GM08714 (cell line): ENCODE measurements around the gene SARDH.

Source experiments
- H3K4me3 ChIP-seq: fragments of 200-500 bp; sonication (Bioruptor generic); 2 replicates; pipeline ENCODE4 v1.5.1; 2014; ENCODE audit warnings: mild to moderate bottlenecking, low read length, inconsistent platforms
- ZNF274 ChIP-seq: IDR thresholded peaks from 2 replicates; pipeline ENCODE4 v1.6.1; 2012; ENCODE audit warnings: mild to moderate bottlenecking, low read depth, low read length

The SARDH gene

DNA sequence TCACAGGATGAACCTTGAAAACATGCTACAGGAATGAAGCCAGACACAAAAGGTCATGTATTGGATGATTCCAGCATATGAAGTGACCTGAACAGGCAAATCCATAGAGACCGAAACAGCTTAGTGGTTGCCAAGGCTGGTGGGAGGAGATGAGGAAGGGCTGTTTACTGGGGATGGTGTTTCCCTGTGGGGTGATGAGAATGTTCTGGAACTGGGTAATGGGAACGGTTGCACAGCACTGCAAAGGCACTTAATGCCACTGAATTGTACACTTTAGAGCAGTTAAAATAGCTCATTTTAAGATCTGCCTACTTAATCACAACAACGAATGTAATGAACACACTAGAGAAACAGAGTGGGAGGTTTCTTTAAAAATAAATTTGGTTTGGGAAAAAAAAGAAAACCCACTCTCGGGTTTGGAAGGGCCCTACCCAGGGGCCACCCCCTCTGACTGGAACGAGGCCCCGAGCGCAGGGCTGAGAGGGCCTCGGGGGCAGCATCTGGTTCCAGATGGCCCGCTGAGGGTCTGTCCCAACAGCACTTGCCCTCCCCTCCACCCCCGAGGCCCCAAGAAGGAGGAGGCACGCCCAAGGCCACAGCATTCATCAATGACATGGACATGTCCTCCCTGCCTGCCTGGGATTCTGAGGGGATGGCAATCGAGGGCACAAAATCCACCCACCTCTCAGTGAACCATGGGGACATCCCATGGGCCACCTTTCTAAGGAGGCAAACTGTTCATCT lies 31.7 kb downstream of the SARDH start:
- no peak overlapping the region for H3K4me3 ChIP-seq
- TF ChIP-seq ZNF274: no peak

DNA sequence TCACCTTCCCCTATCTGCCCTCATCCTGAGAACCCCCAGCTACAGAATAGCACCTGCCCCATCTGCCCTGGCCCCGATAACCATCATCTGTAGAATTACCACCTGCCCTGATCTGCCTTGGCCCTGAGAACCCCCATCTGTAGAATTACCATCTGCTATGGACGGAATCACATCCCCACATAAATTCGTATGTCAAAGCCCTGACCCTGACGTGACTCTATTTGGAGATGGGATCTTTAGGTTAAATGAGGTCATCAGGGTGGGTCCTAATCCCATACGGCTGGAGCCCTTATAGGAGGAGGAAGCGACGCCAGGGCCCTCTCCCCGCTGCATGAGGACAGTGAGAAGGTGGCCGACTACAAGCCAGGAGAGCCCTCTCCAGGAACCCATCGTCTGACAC lies 32.6 kb downstream of the SARDH start:
- TF ChIP-seq ZNF274: no peak
- H3K4me3 ChIP-seq: no peak overlapping the region

DNA sequence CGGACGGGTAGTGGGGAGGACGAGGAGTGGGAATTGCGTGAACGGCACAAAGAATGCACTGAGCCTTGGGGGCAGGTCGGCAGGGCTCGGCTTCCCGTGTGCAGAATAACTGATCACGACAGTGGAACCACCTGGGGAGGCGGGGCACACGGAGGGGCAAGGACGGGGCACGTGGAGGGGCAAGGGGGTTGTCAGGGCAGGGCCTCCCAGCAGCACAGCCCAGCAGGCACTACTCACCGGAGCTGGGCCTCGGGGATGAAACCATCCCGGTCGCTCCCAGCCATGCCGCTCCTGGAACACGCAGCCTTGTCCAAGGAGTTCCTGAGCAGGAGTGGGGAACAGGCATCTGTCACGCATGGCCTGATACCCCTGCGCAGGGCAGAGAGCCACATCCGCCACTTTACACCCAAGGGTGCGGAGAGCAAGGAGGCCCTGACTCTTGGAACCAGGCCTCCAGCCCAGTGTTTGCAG lies 33.4 kb downstream of the SARDH start:
- H3K4me3 ChIP-seq: no peak overlapping the region
- no peak for TF ChIP-seq ZNF274

DNA sequence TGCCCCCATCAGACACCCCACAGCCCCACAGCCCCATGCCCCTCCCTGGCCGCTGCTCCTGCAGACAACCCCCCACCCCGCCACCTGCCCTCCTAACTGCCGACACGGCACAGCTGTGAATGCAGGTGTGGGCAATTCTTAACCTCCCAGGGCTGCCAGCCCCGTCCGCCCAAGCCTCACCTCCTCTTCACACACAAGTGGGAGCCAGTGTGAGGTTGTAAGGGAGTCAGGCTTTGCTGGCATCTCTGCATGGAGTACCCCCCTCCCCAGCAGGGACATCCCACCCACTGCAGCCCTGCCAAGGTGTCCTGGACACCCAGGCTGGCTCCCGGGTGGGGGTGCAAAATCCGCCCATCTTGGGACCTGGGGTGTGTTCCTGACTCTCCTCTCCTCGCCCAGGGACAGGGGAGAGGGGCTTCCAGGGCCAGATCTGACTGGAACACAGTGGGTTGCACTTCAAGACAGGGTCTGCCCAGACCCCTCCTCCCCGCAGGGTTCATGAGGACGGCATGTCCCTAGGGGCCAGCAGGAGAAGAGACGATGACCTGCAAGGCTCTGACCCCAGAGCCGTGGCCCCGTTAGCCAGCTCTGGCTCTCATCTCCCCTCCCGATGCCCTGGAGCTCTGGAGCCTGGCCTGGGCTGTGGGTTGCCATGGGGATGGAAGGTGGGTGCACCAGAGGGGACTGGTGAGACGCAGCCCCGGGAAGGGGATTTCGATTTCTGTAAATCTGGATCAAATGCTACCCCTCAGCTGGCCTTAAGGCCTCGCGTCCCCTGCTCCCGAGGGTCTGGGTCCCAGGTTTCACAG lies 34.4 kb downstream of the SARDH start:
- no peak overlapping the region for H3K4me3 ChIP-seq
- TF ChIP-seq ZNF274: no peak

DNA sequence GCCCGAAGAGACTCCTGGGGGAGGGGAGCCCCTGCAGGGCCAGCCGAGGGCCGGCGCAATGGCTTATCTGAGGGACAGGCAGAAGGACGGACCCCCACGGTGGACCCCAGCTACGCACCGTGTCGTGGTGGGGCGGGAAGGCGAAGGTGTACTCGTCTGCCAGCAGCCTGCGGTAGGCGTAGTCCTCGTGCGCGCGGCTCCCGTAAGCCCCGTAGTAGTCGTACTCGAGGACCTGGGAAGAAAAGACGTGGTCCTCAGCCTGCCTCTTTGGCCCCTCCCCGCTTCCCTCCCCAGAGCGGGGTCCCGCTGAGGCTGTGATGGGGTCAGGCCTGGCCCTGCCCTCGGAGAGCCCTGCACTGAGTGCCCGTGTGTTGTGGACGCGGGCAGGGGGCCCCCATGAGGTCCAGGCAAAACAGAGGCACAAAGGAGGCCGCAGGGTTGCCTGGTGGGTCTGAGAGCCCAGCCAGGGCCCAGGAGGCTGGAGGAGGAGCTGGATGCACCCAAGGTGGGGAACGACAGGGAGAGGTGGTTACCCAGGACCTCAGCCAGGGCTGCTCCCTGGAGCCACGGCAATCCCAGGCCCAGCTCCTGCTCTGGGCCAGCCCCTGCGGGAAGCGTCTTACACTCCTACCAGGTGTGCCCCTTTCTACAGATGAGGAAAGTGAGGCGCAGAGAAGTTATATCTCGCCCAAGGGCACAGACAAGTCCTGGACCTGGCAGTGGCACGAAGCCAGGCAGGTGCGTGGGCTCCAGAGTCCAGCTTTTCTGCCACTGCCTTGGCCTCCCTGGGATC lies 35.2 kb downstream of the SARDH start:
- no peak overlapping the region for H3K4me3 ChIP-seq
- no peak for TF ChIP-seq ZNF274

DNA sequence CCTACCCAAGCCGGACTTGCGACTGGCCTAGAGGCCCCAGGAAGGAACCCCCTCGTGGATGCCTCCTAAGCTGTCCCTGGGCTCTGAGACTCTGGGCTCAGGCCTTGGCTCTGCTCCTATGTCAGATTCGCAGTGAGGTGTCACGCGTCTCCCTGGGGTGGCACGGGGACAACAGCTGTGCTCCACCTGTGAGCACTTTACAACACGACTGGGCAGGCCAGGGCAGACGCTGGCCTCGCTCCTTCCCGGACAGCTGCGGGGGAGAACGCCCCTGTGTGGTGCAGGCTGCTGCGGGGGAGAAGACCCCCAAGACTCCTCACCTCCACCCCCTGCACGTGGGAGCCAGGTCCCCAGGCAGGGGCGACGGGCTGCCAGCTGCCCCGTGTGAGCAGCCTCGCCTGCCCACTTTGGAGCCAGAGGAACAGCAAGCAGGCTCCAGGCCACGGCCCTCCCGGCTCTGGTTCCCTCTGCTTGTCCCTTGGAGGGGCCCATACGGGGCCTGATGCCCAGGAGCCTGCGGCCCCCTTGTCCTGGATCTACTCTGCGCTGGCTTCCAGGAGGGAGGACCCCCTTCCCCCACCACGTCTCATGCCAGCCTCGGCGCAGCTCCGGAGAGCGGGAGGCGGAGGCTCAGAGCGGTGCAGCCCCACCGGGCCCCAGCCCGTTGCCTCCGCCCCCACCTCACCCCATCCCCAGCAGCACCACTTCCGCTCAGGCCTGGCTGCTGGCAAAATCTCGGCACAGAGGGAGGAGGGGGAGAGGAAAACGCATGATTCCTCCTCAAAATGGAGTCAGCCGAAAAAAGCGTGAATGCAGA lies 36.0 kb downstream of the SARDH start:
- no peak overlapping the region for H3K4me3 ChIP-seq
- no peak for TF ChIP-seq ZNF274

DNA sequence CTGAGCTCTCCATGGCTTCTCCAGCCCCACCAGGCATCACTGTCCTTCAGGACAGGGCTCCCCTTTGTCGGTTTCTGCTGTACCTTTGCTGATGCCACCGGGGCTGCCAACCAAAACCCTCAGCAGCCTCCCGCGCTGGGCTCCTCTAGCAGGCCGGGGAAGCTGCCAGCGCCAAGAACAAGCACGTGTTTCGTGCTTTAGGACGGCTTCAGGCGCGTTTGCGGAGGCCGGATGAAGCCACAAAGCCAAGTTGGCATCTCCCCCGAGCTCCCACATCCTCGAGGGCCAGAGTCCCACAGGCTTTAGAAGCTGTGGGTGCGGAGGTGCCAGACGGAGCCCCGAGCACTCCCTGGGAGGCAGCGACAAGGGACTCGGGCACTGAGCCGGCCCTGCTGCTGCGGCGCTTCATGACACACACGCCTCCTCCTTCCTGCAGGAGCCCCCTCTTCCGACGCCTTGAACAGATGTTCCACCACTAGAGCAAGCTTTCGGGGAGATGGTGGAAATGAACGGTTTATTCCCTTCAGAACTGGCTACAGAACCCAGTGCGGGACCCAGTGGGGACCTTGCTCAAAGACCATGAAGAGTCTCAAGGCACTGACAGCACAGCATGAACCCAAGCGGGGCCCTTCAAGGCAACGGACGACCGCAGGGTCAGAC lies 36.7 kb downstream of the SARDH start:
- H3K4me3 ChIP-seq: no peak overlapping the region
- TF ChIP-seq ZNF274: no peak

DNA sequence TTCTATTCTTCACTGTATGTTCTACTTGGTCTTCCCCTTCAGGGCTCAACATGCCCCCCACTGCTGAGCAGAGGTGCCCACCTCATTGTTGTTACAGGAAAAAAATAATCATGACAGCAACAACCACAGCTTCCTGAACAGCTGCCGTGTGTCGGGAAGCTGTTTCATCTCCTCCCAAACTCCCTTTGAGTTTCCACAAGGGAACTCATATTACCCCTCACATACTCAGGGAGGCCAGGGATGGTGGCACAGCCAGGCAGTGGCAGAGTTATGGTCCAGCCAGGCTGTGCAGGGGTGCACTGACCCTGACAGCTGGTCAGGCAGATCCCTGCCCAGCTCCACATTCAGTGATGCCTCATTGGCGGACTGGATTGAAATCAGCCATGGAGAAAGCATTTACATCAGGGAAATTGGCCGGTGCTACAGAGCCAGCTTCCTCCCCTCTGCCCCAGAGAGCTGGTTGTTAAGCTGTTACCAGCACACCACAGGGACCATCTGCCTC lies 37.3 kb downstream of the SARDH start:
- TF ChIP-seq ZNF274: no peak
- no peak overlapping the region for H3K4me3 ChIP-seq

DNA sequence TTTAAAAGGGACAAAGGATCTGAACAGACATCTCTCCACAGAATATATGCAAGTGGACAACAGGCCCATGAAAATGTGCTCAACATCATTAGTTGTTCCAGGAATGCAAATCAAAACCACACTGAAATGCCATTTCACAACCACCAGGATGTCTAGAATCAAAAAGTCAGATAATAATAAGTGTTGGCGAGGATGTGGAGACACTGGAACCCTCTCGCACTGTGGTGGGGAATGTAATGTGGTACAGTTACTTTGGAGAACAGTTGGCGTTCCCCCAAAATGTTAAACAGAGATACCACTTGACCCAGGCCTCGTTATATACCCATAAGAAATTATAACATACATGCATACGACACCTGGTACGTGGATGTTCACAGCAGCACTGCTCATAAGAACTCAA lies 38.6 kb downstream of the SARDH start:
- H3K4me3 ChIP-seq: no peak overlapping the region
- TF ChIP-seq ZNF274: no peak

DNA sequence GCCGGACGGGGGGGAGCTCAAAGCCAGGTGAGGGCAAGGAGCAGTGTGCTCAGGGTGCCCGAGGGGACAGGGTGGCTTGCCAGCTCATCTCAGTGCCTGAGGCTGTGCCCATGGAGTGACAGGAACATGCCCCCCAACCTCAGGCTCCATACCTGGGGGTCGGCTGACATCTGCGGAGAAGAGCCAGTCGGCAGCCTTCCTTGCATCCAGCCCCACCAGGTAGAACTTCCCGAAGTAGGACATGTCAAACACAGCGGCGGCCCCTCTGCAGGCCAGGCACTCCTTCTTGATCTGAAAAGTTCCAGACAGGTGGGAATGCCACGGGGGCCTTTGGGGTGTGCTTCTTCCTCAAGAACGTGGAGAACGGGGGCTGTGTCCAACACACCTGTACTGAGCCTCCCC lies 42.1 kb downstream of the SARDH start:
- no peak for TF ChIP-seq ZNF274
- no peak overlapping the region for H3K4me3 ChIP-seq

DNA sequence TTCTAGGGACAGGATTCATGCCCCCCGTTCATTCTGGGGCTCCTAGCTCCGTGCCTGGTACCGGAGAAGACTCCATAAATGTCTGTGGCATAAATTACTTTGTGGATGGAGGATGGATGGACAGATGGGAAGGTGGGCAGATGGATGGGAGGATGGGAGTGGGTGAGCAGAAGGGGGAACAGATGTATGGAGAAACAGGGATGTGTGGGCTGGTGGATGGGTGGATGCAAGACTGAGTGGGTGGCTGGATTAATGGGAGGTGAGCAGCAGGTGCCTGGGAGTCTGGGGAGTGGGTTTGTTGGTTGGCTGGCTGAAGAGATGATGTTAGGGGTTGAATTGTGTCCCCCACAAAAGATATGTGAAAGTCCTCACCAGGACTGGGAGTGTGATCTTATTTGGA lies 43.5 kb downstream of the SARDH start:
- H3K4me3 ChIP-seq: no peak overlapping the region
- no peak for TF ChIP-seq ZNF274

DNA sequence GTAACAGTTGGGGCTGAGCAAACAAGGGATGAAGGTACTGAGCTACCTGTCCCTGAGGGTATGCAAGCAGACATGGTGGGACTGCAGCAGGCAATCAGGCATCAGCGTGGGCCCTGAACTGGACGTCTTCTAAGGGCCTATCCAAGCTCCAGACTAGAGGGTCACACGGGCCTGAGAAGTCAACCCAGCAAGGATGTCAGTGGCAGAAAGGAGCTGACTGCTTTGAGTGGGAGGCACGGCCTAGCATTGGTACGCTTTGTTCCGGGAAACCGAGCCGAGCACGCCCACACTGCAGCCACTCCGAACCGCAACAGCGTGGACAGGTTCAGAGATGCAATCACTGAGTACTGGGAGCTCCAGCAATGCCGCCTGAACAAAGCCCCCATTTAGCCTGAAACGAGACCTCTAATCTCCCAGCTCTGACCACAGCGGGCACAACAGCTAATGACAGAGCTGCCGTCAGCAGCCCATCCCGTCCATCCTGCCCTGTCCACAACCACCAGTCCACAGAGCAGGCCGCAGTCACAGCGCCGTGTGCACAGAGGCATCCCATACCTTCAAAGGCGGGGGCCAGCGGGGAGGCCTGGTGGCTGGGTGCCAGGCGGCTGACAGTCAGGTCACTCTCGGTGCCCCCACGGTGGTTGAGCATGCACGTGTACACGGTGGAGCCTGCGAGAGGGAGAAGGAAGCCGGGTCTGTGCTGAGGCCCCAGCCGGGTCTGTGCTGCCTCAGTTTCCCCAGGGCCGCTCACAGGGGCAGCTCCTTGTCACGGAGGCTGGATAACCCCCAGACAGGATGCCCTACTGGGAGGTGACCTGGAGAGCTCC lies 44.2 kb downstream of the SARDH start:
- no peak overlapping the region for H3K4me3 ChIP-seq
- TF ChIP-seq ZNF274: no peak
